Vagina (tissue), 2 donors: ENCODE data around the gene ZRANB3.

ENCODE experiments used
- POLR2A ChIP-seq, 2 donors: fragments of 450-650 bp; IDR thresholded peaks; one replicate each; pipeline ENCODE4 v1.6.1; 2017; ENCODE audit warnings: antibody characterized with exemption in 2 of 2, mild to moderate bottlenecking in 2 of 2, moderate library complexity in 2 of 2
- TF ChIP-seq, protein P1 (sequence below), 3 experiments: fragments of 450-650 bp in 2 of 3; fragments of 200-600 bp in 1 of 3; sonication (generic) in 1 of 3; IDR thresholded peaks; one replicate each; pipeline ENCODE4 v1.5.1; 2017 to 2019; ENCODE audit warnings: antibody characterized with exemption in 3 of 3, mild to moderate bottlenecking in 2 of 3, moderate library complexity in 2 of 3

DNA sequence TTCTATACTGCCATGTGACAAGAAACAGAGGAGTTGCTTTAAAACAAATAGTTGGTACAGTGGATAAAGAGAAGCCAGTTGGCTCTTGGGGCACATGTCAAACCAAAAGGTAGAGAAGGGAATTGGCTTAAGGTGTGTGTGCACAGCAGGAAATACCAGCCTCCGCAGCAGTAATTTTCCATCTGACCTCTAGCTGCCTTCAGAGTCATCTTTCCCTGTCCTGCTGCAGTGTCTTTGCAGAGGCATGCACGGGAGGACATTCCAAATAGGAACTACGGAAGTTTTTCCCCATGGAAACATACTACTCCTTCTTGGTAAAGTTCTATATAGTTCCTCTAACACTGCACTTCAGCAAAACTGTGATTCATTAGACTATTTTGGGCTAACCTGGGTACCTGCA lies 379.4 kb downstream of the ZRANB3 start:
- TF ChIP-seq, protein P1, sequence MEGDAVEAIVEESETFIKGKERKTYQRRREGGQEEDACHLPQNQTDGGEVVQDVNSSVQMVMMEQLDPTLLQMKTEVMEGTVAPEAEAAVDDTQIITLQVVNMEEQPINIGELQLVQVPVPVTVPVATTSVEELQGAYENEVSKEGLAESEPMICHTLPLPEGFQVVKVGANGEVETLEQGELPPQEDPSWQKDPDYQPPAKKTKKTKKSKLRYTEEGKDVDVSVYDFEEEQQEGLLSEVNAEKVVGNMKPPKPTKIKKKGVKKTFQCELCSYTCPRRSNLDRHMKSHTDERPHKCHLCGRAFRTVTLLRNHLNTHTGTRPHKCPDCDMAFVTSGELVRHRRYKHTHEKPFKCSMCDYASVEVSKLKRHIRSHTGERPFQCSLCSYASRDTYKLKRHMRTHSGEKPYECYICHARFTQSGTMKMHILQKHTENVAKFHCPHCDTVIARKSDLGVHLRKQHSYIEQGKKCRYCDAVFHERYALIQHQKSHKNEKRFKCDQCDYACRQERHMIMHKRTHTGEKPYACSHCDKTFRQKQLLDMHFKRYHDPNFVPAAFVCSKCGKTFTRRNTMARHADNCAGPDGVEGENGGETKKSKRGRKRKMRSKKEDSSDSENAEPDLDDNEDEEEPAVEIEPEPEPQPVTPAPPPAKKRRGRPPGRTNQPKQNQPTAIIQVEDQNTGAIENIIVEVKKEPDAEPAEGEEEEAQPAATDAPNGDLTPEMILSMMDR (IDR thresholded peaks at IDR 0.05) = no peak
- no peak for TF ChIP-seq POLR2A (IDR thresholded peaks at IDR 0.05)
